Measurements from ENCODE around the gene FREM2.

DNA sequence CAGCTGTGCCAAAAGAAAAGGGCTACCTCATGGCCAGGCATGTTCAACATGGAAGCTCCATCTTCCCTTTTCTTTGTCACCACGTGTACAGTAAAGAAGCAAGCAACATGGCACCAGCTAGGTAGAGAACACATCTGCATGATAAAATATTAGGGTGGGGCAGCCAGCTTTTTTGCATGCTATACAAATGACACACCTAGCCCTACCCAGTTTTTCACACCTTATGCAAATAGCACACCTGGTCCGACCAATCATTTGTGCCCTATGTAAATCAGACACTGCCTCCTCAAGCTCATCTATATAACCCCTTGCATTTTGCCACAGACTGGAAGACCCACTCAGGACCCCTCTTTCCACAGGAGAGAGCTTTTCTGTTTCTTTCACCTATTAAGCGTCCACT lies 218.2 kb downstream of the FREM2 start:
- TF ChIP-seq, protein P1, sequence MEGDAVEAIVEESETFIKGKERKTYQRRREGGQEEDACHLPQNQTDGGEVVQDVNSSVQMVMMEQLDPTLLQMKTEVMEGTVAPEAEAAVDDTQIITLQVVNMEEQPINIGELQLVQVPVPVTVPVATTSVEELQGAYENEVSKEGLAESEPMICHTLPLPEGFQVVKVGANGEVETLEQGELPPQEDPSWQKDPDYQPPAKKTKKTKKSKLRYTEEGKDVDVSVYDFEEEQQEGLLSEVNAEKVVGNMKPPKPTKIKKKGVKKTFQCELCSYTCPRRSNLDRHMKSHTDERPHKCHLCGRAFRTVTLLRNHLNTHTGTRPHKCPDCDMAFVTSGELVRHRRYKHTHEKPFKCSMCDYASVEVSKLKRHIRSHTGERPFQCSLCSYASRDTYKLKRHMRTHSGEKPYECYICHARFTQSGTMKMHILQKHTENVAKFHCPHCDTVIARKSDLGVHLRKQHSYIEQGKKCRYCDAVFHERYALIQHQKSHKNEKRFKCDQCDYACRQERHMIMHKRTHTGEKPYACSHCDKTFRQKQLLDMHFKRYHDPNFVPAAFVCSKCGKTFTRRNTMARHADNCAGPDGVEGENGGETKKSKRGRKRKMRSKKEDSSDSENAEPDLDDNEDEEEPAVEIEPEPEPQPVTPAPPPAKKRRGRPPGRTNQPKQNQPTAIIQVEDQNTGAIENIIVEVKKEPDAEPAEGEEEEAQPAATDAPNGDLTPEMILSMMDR (IDR thresholded peaks at IDR 0.05), result no peak
- TF ChIP-seq POLR2A (IDR thresholded peaks at IDR 0.05), result no peak

Measured in body of pancreas (tissue), 4 donors.